GM12878 (cell line): ENCODE measurements around the gene TBCA. TPM values are rescaled to one million over a fixed set of nuclear protein-coding genes. Genes with fewer than 3 reads are reported as not detected.

ENCODE experiments used
- ATAC-seq: fragments of 200-7000 bp; cut with Tn5 transposase; 3 replicates; pipeline ENCODE4 v1.9.1; 2020; ENCODE audit warnings: mild to moderate bottlenecking, moderate library complexity
- BruUV-seq: library from RNA; stranded (reverse); fragments of 400-500 nt; replicated peaks from 2 replicates; lab custom pipeline; 2021; lab: Mats Ljungman, UMichigan
- CTCF ChIA-PET: fragments of 300-600 bp; sonication (Branson Sonifier 250); formaldehyde crosslinking; extraction: SDS; loops from one replicate; lab custom pipeline; 2021; ENCODE audit warnings: inconsistent platforms; lab: Yijun Ruan, JAX
- POLR2A ChIA-PET: fragments of 350-600 bp; formaldehyde crosslinking; extraction: SDS; loops from one replicate; lab custom pipeline; 2021; ENCODE audit warnings: inconsistent platforms; lab: Charles Lee
- RAD21 ChIA-PET: fragments of 300-600 bp; sonication (Branson Sonifier 250); formaldehyde crosslinking; loops from one replicate; lab custom pipeline; 2023; ENCODE audit warnings: antibody characterized with exemption; ENCODE audit not compliant: unreplicated experiment; lab: Charles Lee
- SMC1A ChIA-PET: fragments of 300-600 bp; sonication (Branson Sonifier 250); formaldehyde crosslinking; loops from one replicate; lab custom pipeline; 2023; ENCODE audit not compliant: unreplicated experiment, uncharacterized antibody; lab: Charles Lee
- DNase-seq: peaks from one replicate; pipeline ENCODE4 v3.0.0-alpha.2; 2011; ENCODE audit warnings: low read depth, low spot score
- FAIRE-seq: peaks from 3 replicates; lab custom pipeline; 2011; peaks lifted over from hg19 to GRCh38; lab: Jason Lieb, UNC
- H2AFZ ChIP-seq: 2 replicates; pipeline ENCODE4 v1.6.0; 2011; ENCODE audit warnings: low read depth, low read length, control low read depth; ENCODE audit not compliant: control insufficient read depth
- H3K27ac ChIP-seq: 2 replicates; pipeline ENCODE4 v1.5.1; 2011; ENCODE audit warnings: control low read depth; ENCODE audit not compliant: control insufficient read depth, insufficient read depth
- H3K27me3 ChIP-seq, 2 experiments: replicated peaks in 1 of 2; 2 replicates each; pipeline versions ENCODE4 v1.6.0 to v1.6.1; 2011; ENCODE audit warnings: low read length in 1 of 2; ENCODE audit not compliant: control insufficient read depth in 2 of 2, insufficient read depth in 2 of 2
- H3K36me3 ChIP-seq, 2 experiments: 2 replicates each; pipeline ENCODE4 v1.5.1; 2011; ENCODE audit warnings: low read length in 1 of 2; ENCODE audit not compliant: control insufficient read depth in 2 of 2, insufficient read depth in 2 of 2
- H3K4me1 ChIP-seq: 2 replicates; pipeline ENCODE4 v1.6.1; 2011; ENCODE audit warnings: mild to moderate bottlenecking, low read length, moderate library complexity, mixed read lengths; ENCODE audit not compliant: control insufficient read depth, insufficient read depth
- H3K4me2 ChIP-seq: 2 replicates; pipeline ENCODE4 v1.6.0; 2011; ENCODE audit warnings: control low read depth; ENCODE audit not compliant: control insufficient read depth, insufficient read depth
- H3K4me3 ChIP-seq: fragments of 200-600 bp; sonication (generic); 2 replicates; pipeline ENCODE4 v1.5.1; 2016
- H3K79me2 ChIP-seq: 2 replicates; pipeline ENCODE4 v1.6.0; 2011; ENCODE audit warnings: low read length; ENCODE audit not compliant: control insufficient read depth, insufficient read depth
- H3K9ac ChIP-seq: 2 replicates; pipeline ENCODE4 v1.8.0; 2011; ENCODE audit warnings: low read length, control low read depth, mixed read lengths; ENCODE audit not compliant: control insufficient read depth, insufficient read depth
- H3K9me3 ChIP-seq: replicated peaks from 3 replicates; pipeline ENCODE4 v1.5.1; 2011; ENCODE audit warnings: mild to moderate bottlenecking, low read length; ENCODE audit not compliant: control insufficient read depth, insufficient read depth
- H4K20me1 ChIP-seq: 2 replicates; pipeline ENCODE4 v1.6.0; 2011; ENCODE audit not compliant: control insufficient read depth, insufficient read depth
- CHD4 ChIP-seq: fragments of 200-600 bp; sonication (generic); IDR thresholded peaks from 2 replicates; pipeline ENCODE4 v1.6.1; 2016; ENCODE audit warnings: mild to moderate bottlenecking
- KAT2A ChIP-seq: conservative IDR thresholded peaks from 2 replicates; pipeline ENCODE4 v1.6.1; 2011; ENCODE audit warnings: low read depth, low read length; ENCODE audit not compliant: control insufficient read depth
- NFIC ChIP-seq: IDR thresholded peaks from 2 replicates; pipeline ENCODE4 v1.6.1; 2012; ENCODE audit warnings: low read depth, mild to moderate bottlenecking, inconsistent platforms, low read length, moderate library complexity
- RCOR1 ChIP-seq: conservative IDR thresholded peaks from 2 replicates; pipeline ENCODE4 v1.6.1; 2012; ENCODE audit warnings: low read depth, low read length, improper control_type of control experiment
- SMAD1 ChIP-seq: fragments of 450-650 bp; IDR thresholded peaks from 2 replicates; pipeline ENCODE4 v1.6.1; 2018; ENCODE audit warnings: mild to moderate bottlenecking, low read depth; ENCODE audit not compliant: partially characterized antibody
- ZNF274 ChIP-seq: IDR thresholded peaks from one replicate; pipeline ENCODE4 v1.8.0; 2011; ENCODE audit not compliant: insufficient read length, insufficient read depth
- ZZZ3 ChIP-seq: IDR thresholded peaks from 2 replicates; pipeline ENCODE4 v1.6.1; 2011; ENCODE audit warnings: low read depth; ENCODE audit not compliant: control insufficient read depth, insufficient read length
- WGBS: methylation state at CpG from one replicate; pipeline ENCODE4 v1.1.6; 2016; ENCODE audit warnings: low lambda C conversion rate; ENCODE audit not compliant: insufficient replicate concordance, insufficient coverage; ENCODE audit errors: missing lambda C conversion rate; 5-methylcytosine and 5-hydroxymethylcytosine counted together
- in situ Hi-C: fragments of 300-500 bp; cut with MboI; formaldehyde crosslinking; loops from 9 replicates; pipeline ENCODE4 v1.14.3; 2018; ENCODE audit warnings: mixed read lengths
- intact Hi-C: fragments of 100-400 bp; cut with micrococcal nuclease; formaldehyde crosslinking; loops from one replicate; pipeline ENCODE4 v1.14.2; 2022; ENCODE audit not compliant: unreplicated experiment
- polyA plus RNA-seq, 11 experiments: library from polyadenylated mRNA; depleted of rRNA in 4 of 11; unstranded in 6 of 11; stranded (reverse) in 5 of 11; fragments of >200 nt; fragmentation: Nextera tagmentation in 4 of 11; fragmentation: Illumina TruSeq in 1 of 11; extraction: Ambion mirVana in 4 of 11; extraction: Trizol in 1 of 11; gene quantifications; 1 replicate in 1 of 11; 2 replicates in 10 of 11; pipeline versions ENCODE4 v1.2.1 to v1.2.3, GENCODE V29; 2011 to 2016; ENCODE audit warnings: inconsistent platforms in 2 of 11, missing spikeins in 2 of 11, low read depth in 1 of 11
- total RNA-seq, 4 experiments: library from RNA; depleted of rRNA in 3 of 4; stranded (reverse); fragments of >200 nt in 3 of 4; fragmentation: Illumina TruSeq in 1 of 4; extraction: Trizol in 1 of 4; gene quantifications; 2 replicates each; pipeline versions ENCODE4 v1.2.1 to v1.2.3, GENCODE V29; 2013 to 2021
- TF ChIP-seq, protein P1 (sequence below): fragments of 450-650 bp; IDR thresholded peaks from 2 replicates; pipeline ENCODE4 v1.6.1; 2017; ENCODE audit warnings: low read depth, mild to moderate bottlenecking, moderate library complexity

Gene TBCA
- total and polyA plus RNA-seq, 10 of the 15 experiments (the other 5 are each of a cell fraction or from before 2014, with no cell fraction given): 86.3 to 647 (median 294) TPM

DNA sequence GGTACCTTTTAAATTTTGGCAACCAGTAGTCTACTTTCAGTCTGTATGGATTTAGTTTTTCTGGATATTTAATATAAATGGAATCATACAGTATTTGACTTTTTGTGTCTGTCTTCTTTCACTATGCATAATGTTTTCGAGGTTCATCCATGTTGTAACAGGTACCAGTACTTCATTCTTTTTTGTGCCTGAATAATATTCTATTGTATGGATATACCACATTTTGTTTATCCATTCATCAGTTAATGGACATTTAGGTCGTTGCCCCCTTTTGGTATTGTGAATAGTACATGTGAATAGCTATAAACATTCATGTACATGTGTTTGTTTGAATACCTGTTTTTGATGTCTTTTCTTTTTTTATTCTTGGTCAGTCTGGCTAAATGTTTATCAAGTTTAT is 19.1 kb upstream of the TBCA start:
- no peak for DNase-seq
- Histone ChIP-seq H3K4me2 (no peak overlapping the region), H3K27ac (no peak overlapping the region), H3K4me3 (no peak overlapping the region), H3K4me1 (no peaks in the 10 kb centered on the region), H4K20me1 (no peaks in the 10 kb centered on the region), H3K9me3 (peaks cover 1% of the 10 kb centered on the region; the same call in 1 of the 3 replicates), H3K79me2 (no peaks in the 10 kb centered on the region), H2AFZ (no peak overlapping the region), H3K9ac (no peak overlapping the region), H3K36me3 (no peaks in the 10 kb centered on the region), H3K27me3 (peaks cover 0 to 2% of the 10 kb centered on the region in 2 experiments; a peak in 1 of 4 replicates)
- TF ChIP-seq ZNF274 (no peak), CHD4 (no peak), KAT2A (no peak), RCOR1 (no peak)
- TF ChIP-seq, protein P1, sequence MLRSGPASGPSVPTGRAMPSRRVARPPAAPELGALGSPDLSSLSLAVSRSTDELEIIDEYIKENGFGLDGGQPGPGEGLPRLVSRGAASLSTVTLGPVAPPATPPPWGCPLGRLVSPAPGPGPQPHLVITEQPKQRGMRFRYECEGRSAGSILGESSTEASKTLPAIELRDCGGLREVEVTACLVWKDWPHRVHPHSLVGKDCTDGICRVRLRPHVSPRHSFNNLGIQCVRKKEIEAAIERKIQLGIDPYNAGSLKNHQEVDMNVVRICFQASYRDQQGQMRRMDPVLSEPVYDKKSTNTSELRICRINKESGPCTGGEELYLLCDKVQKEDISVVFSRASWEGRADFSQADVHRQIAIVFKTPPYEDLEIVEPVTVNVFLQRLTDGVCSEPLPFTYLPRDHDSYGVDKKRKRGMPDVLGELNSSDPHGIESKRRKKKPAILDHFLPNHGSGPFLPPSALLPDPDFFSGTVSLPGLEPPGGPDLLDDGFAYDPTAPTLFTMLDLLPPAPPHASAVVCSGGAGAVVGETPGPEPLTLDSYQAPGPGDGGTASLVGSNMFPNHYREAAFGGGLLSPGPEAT: no peak
- ChIA-PET SMC1A (interaction anchor here (0.8 to 1.0 kb wide), 2 partner anchors 8 to 148 kb away, joined by 3 to 5 read pairs; no protein-coding TSS in a partner anchor), CTCF (interaction anchor here (1.1 kb wide), 1 partner anchor 148 kb away, joined by 3 read pairs; no protein-coding TSS in a partner anchor), RAD21 (no interaction called here), POLR2A (no interaction called here)
- ATAC-seq: no peak
- BruUV-seq: no TSS peak
- in situ Hi-C loops (no loop called here), intact Hi-C loops (no loop called here)
- no peak for FAIRE-seq
- WGBS: 2% methylated on average over 2 of the region's 2 CpGs

DNA sequence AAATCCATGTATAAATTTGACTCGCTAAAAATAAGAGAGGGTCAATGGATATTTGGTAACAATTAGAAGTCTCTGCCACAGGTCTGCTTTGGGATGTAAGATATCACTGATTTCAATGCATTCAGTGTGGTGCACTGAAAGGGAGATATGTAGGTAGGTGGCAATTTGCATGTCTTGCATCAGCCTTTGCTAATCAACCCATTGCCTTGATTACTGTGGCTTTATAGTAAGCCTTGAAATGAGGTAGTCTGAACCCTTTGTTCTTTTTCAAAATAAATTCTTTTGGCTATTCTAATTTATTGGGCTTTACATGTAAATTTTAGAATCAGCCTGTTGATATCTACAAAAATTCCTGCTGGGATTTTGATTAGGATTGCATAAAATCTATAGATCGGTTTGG is 15.8 kb upstream of the TBCA start:
- no TSS peak for BruUV-seq
- WGBS: 98% methylated on average over 2 of the region's 2 CpGs

More for the DNA sequence above, 15.8 kb upstream of the TBCA start:
- no peak overlapping the region for H3K9ac ChIP-seq
- FAIRE-seq: no peak
- POLR2A ChIA-PET: no interaction called here
- TF ChIP-seq ZZZ3 (no peak), SMAD1 (no peak), NFIC (no peak), CHD4 (no peak)
- TF ChIP-seq, all 136 proteins: peak for 0
- no peaks in the 10 kb centered on the region for H3K36me3 ChIP-seq
- no peak overlapping the region for H2AFZ ChIP-seq
- H3K9me3 ChIP-seq: no peaks in the 10 kb centered on the region
- H3K79me2 ChIP-seq: no peaks in the 10 kb centered on the region
- DNase-seq: no peak
- H3K4me2 ChIP-seq: no peak overlapping the region
- no peak overlapping the region for H3K27ac ChIP-seq
- H3K4me1 ChIP-seq: no peaks in the 10 kb centered on the region
- H3K4me3 ChIP-seq: no peak overlapping the region
- in situ Hi-C loops (no loop called here), intact Hi-C loops (no loop called here)
- ChIA-PET CTCF (no interaction called here), RAD21 (no interaction called here), SMC1A (interaction anchor here (0.6 kb wide), 1 partner anchor 168 kb away, joined by 3 read pairs; no protein-coding TSS in a partner anchor)
- no peaks in the 10 kb centered on the region for H3K27me3 ChIP-seq
- ATAC-seq: no peak
- H4K20me1 ChIP-seq: no peaks in the 10 kb centered on the region
